OCI-LY3 (cell line): Measurements from ENCODE around the gene CAPN10.

Experiments
- H2AFZ ChIP-seq: fragments of 200-600, 300-600 bp; shearing (Covaris generic); 2 replicates; pipeline ENCODE4 v1.6.0; 2014; ENCODE audit warnings: antibody characterized with exemption, low read depth, low read length
- H3K27ac ChIP-seq: fragments of 200-600, 300-600 bp; sonication (generic); 2 replicates; pipeline ENCODE4 v1.5.1; 2014; ENCODE audit warnings: mild to moderate bottlenecking, low read length, moderate library complexity, mixed read lengths
- H3K27me3 ChIP-seq: fragments of 200-600, 300-600 bp; sonication (generic); 2 replicates; pipeline ENCODE4 v1.6.1; 2014; ENCODE audit warnings: low read depth, low read length, mixed read lengths
- H3K36me3 ChIP-seq: fragments of 200-600, 300-600 bp; sonication (generic); replicated peaks from 2 replicates; pipeline ENCODE3; 2014; ENCODE audit warnings: low read depth, low read length, mixed read lengths
- H3K4me1 ChIP-seq: fragments of 300-600, 200-600 bp; sonication (generic); 2 replicates; pipeline ENCODE4 v1.6.1; 2014; ENCODE audit warnings: low read length, mixed read lengths
- H3K4me2 ChIP-seq: fragments of 200-600, 300-600 bp; sonication (generic); 2 replicates; pipeline ENCODE4 v1.6.1; 2014; ENCODE audit warnings: low read length, mixed read lengths
- H3K4me3 ChIP-seq: fragments of 300-600, 200-600 bp; sonication (generic); 2 replicates; pipeline ENCODE4 v1.5.1; 2014; ENCODE audit warnings: antibody characterized with exemption, mild to moderate bottlenecking, low read length, moderate library complexity
- H3K79me2 ChIP-seq: fragments of 300-600, 200-600 bp; shearing (Covaris generic); 2 replicates; pipeline ENCODE4 v1.6.1; 2014; ENCODE audit warnings: mild to moderate bottlenecking, low read length, mixed read lengths
- H3K9ac ChIP-seq: fragments of 300-600, 200-600 bp; shearing (Covaris generic); 2 replicates; pipeline ENCODE4 v1.6.0; 2014; ENCODE audit warnings: mild to moderate bottlenecking, low read length, moderate library complexity
- H3K9me3 ChIP-seq: fragments of 200-600, 300-600 bp; shearing (Covaris generic); 2 replicates; pipeline ENCODE4 v1.6.1; 2014; ENCODE audit warnings: low read length, mixed read lengths; ENCODE audit not compliant: insufficient read depth
- H4K20me1 ChIP-seq: fragments of 200-600, 300-600 bp; sonication (generic); 2 replicates; pipeline ENCODE4 v1.6.1; 2016; ENCODE audit warnings: low read length, mixed read lengths; ENCODE audit not compliant: insufficient read depth
- EZH2phosphoT487 ChIP-seq: fragments of 200-600 bp; shearing (Covaris generic); IDR thresholded peaks from 2 replicates; pipeline ENCODE4 v1.6.1; 2018; ENCODE audit warnings: antibody characterized with exemption, mixed run types, low read depth
- TF ChIP-seq, protein P1 (sequence below): fragments of 200-600, 300-600 bp; sonication (generic); IDR thresholded peaks from 2 replicates; pipeline ENCODE4 v1.5.1; 2014; ENCODE audit warnings: antibody characterized with exemption, low read length, low read depth

CAPN10 gene

GRCh38 chr2:240551288-240551687 is 35.2 kb upstream of the CAPN10 start:
- Histone ChIP-seq H3K79me2 (peaks cover 16% of the 10 kb centered on the region; the same call in 1 of the 2 replicates), H3K27ac (no peak overlapping the region)

DNA sequence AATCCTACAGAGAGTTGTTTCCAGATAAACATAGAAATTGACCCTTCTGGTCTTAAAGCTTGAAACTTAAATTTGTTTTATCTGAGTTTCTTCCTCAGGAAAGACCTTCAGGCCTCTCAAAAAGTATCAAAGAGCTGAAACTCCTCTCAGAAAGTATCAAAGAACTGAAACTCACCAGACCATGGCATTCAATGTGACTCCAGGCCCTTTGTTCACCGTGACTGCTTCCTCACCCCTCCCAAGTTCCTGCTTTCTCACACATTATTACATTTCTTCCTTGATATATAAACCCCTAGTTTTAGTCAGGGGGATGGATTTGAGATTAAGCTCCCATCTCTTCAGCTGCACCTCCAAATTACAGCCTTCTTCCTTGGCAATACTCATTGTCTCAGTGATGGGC is 34.7 kb upstream of the CAPN10 start:
- Histone ChIP-seq H3K36me3 (peaks cover 37% of the 10 kb centered on the region), H3K9ac (no peak overlapping the region), H3K9me3 (no peaks in the 10 kb centered on the region), H4K20me1 (0 out of 2 replicates have a peak, but pooled peaks cover 5% of the 10 kb centered on the region), H3K4me2 (no peak overlapping the region), H3K79me2 (peaks cover 21% of the 10 kb centered on the region), H2AFZ (no peak overlapping the region), H3K27me3 (no peaks in the 10 kb centered on the region), H3K4me1 (no peaks in the 10 kb centered on the region), H3K4me3 (no peak overlapping the region), H3K27ac (no peak overlapping the region)
- TF ChIP-seq, protein P1, sequence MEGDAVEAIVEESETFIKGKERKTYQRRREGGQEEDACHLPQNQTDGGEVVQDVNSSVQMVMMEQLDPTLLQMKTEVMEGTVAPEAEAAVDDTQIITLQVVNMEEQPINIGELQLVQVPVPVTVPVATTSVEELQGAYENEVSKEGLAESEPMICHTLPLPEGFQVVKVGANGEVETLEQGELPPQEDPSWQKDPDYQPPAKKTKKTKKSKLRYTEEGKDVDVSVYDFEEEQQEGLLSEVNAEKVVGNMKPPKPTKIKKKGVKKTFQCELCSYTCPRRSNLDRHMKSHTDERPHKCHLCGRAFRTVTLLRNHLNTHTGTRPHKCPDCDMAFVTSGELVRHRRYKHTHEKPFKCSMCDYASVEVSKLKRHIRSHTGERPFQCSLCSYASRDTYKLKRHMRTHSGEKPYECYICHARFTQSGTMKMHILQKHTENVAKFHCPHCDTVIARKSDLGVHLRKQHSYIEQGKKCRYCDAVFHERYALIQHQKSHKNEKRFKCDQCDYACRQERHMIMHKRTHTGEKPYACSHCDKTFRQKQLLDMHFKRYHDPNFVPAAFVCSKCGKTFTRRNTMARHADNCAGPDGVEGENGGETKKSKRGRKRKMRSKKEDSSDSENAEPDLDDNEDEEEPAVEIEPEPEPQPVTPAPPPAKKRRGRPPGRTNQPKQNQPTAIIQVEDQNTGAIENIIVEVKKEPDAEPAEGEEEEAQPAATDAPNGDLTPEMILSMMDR: no peak
- TF ChIP-seq EZH2phosphoT487: no peak

More at GRCh38 chr2:240551288-240551687, 35.2 kb upstream of the CAPN10 start:
- peaks cover 37% of the 10 kb centered on the region for H3K36me3 ChIP-seq
- H3K27me3 ChIP-seq: no peaks in the 10 kb centered on the region
- no peak for TF ChIP-seq EZH2phosphoT487
- TF ChIP-seq, protein P1: no peak
- no peak overlapping the region for H3K4me3 ChIP-seq
- H3K4me2 ChIP-seq: no peak overlapping the region
- no peaks in the 10 kb centered on the region for H3K9me3 ChIP-seq
- H4K20me1 ChIP-seq: 0 out of 2 replicates have a peak, but pooled peaks cover under 1% of the 10 kb centered on the region
- no peaks in the 10 kb centered on the region for H3K4me1 ChIP-seq
- H3K9ac ChIP-seq: no peak overlapping the region
- H2AFZ ChIP-seq: no peak overlapping the region

GRCh38 chr2:240553956-240554480 is 32.5 kb upstream of the CAPN10 start:
- H3K4me1 ChIP-seq: peaks cover 1% of the 10 kb centered on the region
- peaks cover 46% of the 10 kb centered on the region for H3K36me3 ChIP-seq
- H3K79me2 ChIP-seq: peaks cover 43% of the 10 kb centered on the region
- no peak overlapping the region for H2AFZ ChIP-seq
- H3K4me3 ChIP-seq: no peak overlapping the region
- H3K27me3 ChIP-seq: no peaks in the 10 kb centered on the region
- H4K20me1 ChIP-seq: peaks cover 5% of the 10 kb centered on the region; the same call in 1 of the 2 replicates
- no peaks in the 10 kb centered on the region for H3K9me3 ChIP-seq
- TF ChIP-seq, protein P1: no peak
- TF ChIP-seq EZH2phosphoT487: no peak
- no peak overlapping the region for H3K27ac ChIP-seq
- no peak overlapping the region for H3K4me2 ChIP-seq
- H3K9ac ChIP-seq: no peak overlapping the region

DNA sequence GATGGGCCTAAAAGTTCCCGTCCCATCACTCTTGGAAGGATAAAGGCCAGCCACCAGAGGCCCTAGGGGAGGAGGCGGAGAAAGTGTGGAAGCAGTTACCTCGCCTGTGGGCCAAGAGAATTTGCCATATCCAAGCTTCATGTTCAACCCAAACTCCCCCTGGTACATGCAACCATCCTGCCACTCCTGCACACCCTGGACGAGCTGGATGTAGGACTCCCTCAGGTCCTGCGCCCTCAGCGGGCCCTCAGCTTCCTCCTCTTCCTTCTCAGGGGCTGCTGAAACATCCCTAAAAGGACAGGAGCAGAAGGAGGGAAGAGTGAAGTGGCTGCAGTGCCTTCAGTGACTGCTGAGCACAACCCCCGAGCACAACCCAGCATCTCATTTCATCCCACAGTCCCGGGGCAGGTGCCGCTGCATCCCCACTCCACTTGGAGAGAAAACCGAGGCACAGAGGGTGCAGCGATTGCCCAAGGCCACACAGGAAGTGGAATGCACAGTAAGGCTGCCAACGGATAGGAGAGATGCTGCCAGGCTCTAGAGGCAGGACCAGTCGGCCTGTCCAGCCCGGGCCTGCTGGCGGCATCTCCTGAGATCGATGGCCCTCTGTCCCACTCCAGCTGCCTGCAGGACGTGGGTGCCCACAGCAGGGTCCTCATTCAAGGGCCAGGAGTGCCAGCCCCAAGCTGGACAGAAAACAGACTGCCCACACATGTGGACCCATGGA is 31.6 kb upstream of the CAPN10 start:
- Histone ChIP-seq H2AFZ (no peak overlapping the region), H3K4me1 (peaks cover 10% of the 10 kb centered on the region), H3K27ac (no peak overlapping the region), H3K9ac (no peak overlapping the region), H3K4me2 (no peak overlapping the region), H3K36me3 (peaks cover 52% of the 10 kb centered on the region), H3K9me3 (no peaks in the 10 kb centered on the region), H3K4me3 (no peak overlapping the region), H4K20me1 (peaks cover 10% of the 10 kb centered on the region; the same call in 1 of the 2 replicates), H3K27me3 (no peaks in the 10 kb centered on the region), H3K79me2 (peaks cover 52% of the 10 kb centered on the region)
- TF ChIP-seq, protein P1: no peak
- no peak for TF ChIP-seq EZH2phosphoT487
